Measurements from ENCODE around the gene CCDC17. TPM values are rescaled to one million over a fixed set of nuclear protein-coding genes. Genes with fewer than 3 reads are reported as not detected.

Gene CCDC17
- total RNA-seq, 1 experiment from 2014 or later = 1.9 TPM

- CTCF ChIA-PET = no interaction called here
Measured at GRCh38 chr1:45617618-45618017, 6.2 kb downstream of the CCDC17 start.

GRCh38 chr1:45615885-45616284 lies 8.0 kb downstream of the CCDC17 start:
- DNase-seq = no peak
- CTCF ChIA-PET = no interaction called here
- no peak overlapping the region for H3K27ac ChIP-seq (ENCODE audit: low read length)
- H3K4me2 ChIP-seq (ENCODE audit: low read length) = no peak overlapping the region
- no peaks in the 10 kb centered on the region for H3K9me3 ChIP-seq (ENCODE audit: low read length)
- TF ChIP-seq EZH2phosphoT487 (IDR thresholded peaks at IDR 0.05; ENCODE audit: borderline replicate concordance, low read length) = no peak
- no peak for TF ChIP-seq EZH2 (IDR thresholded peaks at IDR 0.05; ENCODE audit: low read length, unreplicated experiment)
- H3K27me3 ChIP-seq (ENCODE audit: low read length) = no peaks in the 10 kb centered on the region
- intact Hi-C loops (cut with micrococcal nuclease) = no loop called here
- ATAC-seq = no peak
- peaks cover 5% of the 10 kb centered on the region; the same call in 1 of the 2 replicates for H3K4me1 ChIP-seq (ENCODE audit: insufficient read depth, low read length)
- no TSS peak for BruUV-seq (replicated peaks)
- H2AFZ ChIP-seq (ENCODE audit: low read length) = no peak overlapping the region
- no peaks in the 10 kb centered on the region for H3K9me2 ChIP-seq (replicated peaks; ENCODE audit: low read length)
- peaks cover 6% of the 10 kb centered on the region for H3F3A ChIP-seq (ENCODE audit: low read length, unreplicated experiment)
- H4K20me1 ChIP-seq (ENCODE audit: low read length) = 0 out of 2 replicates have a peak, but pooled peaks cover 3% of the 10 kb centered on the region
- peaks cover 60% of the 10 kb centered on the region for H3K36me3 ChIP-seq (ENCODE audit: low read depth, low read length)
- no peak overlapping the region for H3K4me3 ChIP-seq (ENCODE audit: low read length)
- H3K79me2 ChIP-seq (ENCODE audit: low read length) = no peaks in the 10 kb centered on the region
- H3K9ac ChIP-seq (ENCODE audit: low read length) = no peak overlapping the region
- POLR2A ChIA-PET (ENCODE audit: unreplicated experiment) = no interaction called here

More at GRCh38 chr1:45617618-45618017, 6.2 kb downstream of the CCDC17 start:
- H2AFZ ChIP-seq (ENCODE audit: low read length) = no peak overlapping the region
- H3K27ac ChIP-seq (ENCODE audit: low read length) = 0 out of 2 replicates have a peak overlapping the region, but pooled peaks have one; percentile 1
- peaks cover 53% of the 10 kb centered on the region for H3K36me3 ChIP-seq (ENCODE audit: low read depth, low read length)
- H3K9me2 ChIP-seq (replicated peaks; ENCODE audit: low read length) = no peaks in the 10 kb centered on the region
- ATAC-seq (peak; percentile 47), DNase-seq (peak; percentile 41)
- POLR2A ChIA-PET (ENCODE audit: unreplicated experiment) = no interaction called here
- H3K9me3 ChIP-seq (ENCODE audit: low read length) = no peaks in the 10 kb centered on the region
- no peak for TF ChIP-seq EZH2phosphoT487 (IDR thresholded peaks at IDR 0.05; ENCODE audit: borderline replicate concordance, low read length)
- no peak for TF ChIP-seq EZH2 (IDR thresholded peaks at IDR 0.05; ENCODE audit: low read length, unreplicated experiment)
- no peak for TF ChIP-seq CTCF (conservative IDR thresholded peaks at IDR 0.05; ENCODE audit: low read depth, low read length)
- no peak overlapping the region for H3K4me3 ChIP-seq (ENCODE audit: low read length)
- BruUV-seq (replicated peaks) = no TSS peak
- no peaks in the 10 kb centered on the region for H3K27me3 ChIP-seq (ENCODE audit: low read length)
- peaks cover 5% of the 10 kb centered on the region; the same call in 1 of the 2 replicates for H3K4me1 ChIP-seq (ENCODE audit: insufficient read depth, low read length)
- 0 out of 2 replicates have a peak, but pooled peaks cover 3% of the 10 kb centered on the region for H4K20me1 ChIP-seq (ENCODE audit: low read length)
- H3K4me2 ChIP-seq (ENCODE audit: low read length) = no peak overlapping the region
- intact Hi-C loops (cut with micrococcal nuclease) = no loop called here
- H3K9ac ChIP-seq (ENCODE audit: low read length) = no peak overlapping the region
- H3K79me2 ChIP-seq (ENCODE audit: low read length) = no peaks in the 10 kb centered on the region
- peaks cover 6% of the 10 kb centered on the region for H3F3A ChIP-seq (ENCODE audit: low read length, unreplicated experiment)

GRCh38 chr1:45612941-45613579 lies 10.8 kb downstream of the CCDC17 start:
- POLR2A ChIA-PET (ENCODE audit: unreplicated experiment) = no interaction called here

More at GRCh38 chr1:45612941-45613579, 10.8 kb downstream of the CCDC17 start:
- no peak for TF ChIP-seq EZH2 (IDR thresholded peaks at IDR 0.05; ENCODE audit: low read length, unreplicated experiment)
- no peak for TF ChIP-seq EZH2phosphoT487 (IDR thresholded peaks at IDR 0.05; ENCODE audit: borderline replicate concordance, low read length)
- TF ChIP-seq CTCF (conservative IDR thresholded peaks at IDR 0.05; ENCODE audit: low read depth, low read length) = no peak
- Histone ChIP-seq H4K20me1 (ENCODE audit: low read length) (0 out of 2 replicates have a peak, but pooled peaks cover 3% of the 10 kb centered on the region), H3K4me3 (ENCODE audit: low read length) (no peak overlapping the region), H3F3A (ENCODE audit: low read length, unreplicated experiment) (peaks cover 6% of the 10 kb centered on the region), H3K27me3 (ENCODE audit: low read length) (no peaks in the 10 kb centered on the region), H3K9me3 (ENCODE audit: low read length) (no peaks in the 10 kb centered on the region), H2AFZ (ENCODE audit: low read length) (no peak overlapping the region), H3K9ac (ENCODE audit: low read length) (no peak overlapping the region), H3K36me3 (ENCODE audit: low read depth, low read length) (peaks cover 77% of the 10 kb centered on the region), H3K79me2 (ENCODE audit: low read length) (no peaks in the 10 kb centered on the region), H3K27ac (ENCODE audit: low read length) (no peak overlapping the region), H3K9me2 (replicated peaks; ENCODE audit: low read length) (no peaks in the 10 kb centered on the region), H3K4me2 (ENCODE audit: low read length) (no peak overlapping the region), H3K4me1 (ENCODE audit: insufficient read depth, low read length) (peaks cover 5% of the 10 kb centered on the region; the same call in 1 of the 2 replicates)
- DNase-seq (no peak), ATAC-seq (no peak)
- no TSS peak for BruUV-seq (replicated peaks)
- CTCF ChIA-PET = no interaction called here
- intact Hi-C loops (cut with micrococcal nuclease) = no loop called here

All from PC-3 (cell line).